ENCODE results near the gene DESI2. TPM values are rescaled to one million over a fixed set of nuclear protein-coding genes. Genes with fewer than 3 reads are reported as not detected.

DESI2 gene
- total and polyA plus RNA-seq, 2 of the 8 experiments (the other 6 are each of a cell fraction or from before 2014, with no cell fraction given): 54.0 to 110 TPM

GRCh38 chr1:244639561-244639960, 13.4 kb upstream of the DESI2 start:
- no peak overlapping the region for H3K18ac ChIP-seq (ENCODE audit: extremely low read depth, low read length)
- no peak overlapping the region for H3K56ac ChIP-seq (replicated peaks; ENCODE audit: insufficient read length, low read depth, low read length)
- no peak overlapping the region for H3K9ac ChIP-seq (replicated peaks in 1 of 4; ENCODE audit: extremely low read depth in 1 of 4, low read depth in 3 of 4, low read length in 3 of 4)
- no peak overlapping the region for H2AK5ac ChIP-seq (ENCODE audit: low read depth, low read length)
- CTCF ChIA-PET (ENCODE audit: partially characterized antibody): interaction anchor here (0.9 to 3.5 kb wide), 4 partner anchors 8 to 157 kb away, joined by 3 to 14 read pairs (median 5); no protein-coding TSS in a partner anchor
- H4K8ac ChIP-seq (ENCODE audit: extremely low read depth, insufficient read depth, low read length): no peak overlapping the region
- no peak for TF ChIP-seq ZNF274 (IDR thresholded peaks at IDR 0.05; ENCODE audit: borderline replicate concordance, extremely low read depth, low read length)
- no peak for TF ChIP-seq TEAD4 (IDR thresholded peaks at IDR 0.05; ENCODE audit: low read depth, low read length)
- no peak for TF ChIP-seq POU5F1 (IDR thresholded peaks at IDR 0.05; ENCODE audit: low read depth, low read length)
- no peak for TF ChIP-seq CEBPB (IDR thresholded peaks at IDR 0.05; ENCODE audit: low read depth, low read length)
- no peak for TF ChIP-seq EZH2 (IDR thresholded peaks at IDR 0.05; ENCODE audit: low read depth, low read length, severe bottlenecking)
- no peak for TF ChIP-seq GTF2F1 (IDR thresholded peaks at IDR 0.05; ENCODE audit: borderline replicate concordance, low read depth, low read length)
- TF ChIP-seq SAP30 (IDR thresholded peaks at IDR 0.05; ENCODE audit: insufficient read depth, insufficient replicate concordance, low read length): no peak
- TF ChIP-seq SP1 (IDR thresholded peaks at IDR 0.05; ENCODE audit: low read depth, low read length): no peak
- TF ChIP-seq BCL11A (IDR thresholded peaks at IDR 0.05; ENCODE audit: low read depth in 2 of 2, low read length in 2 of 2): no peak
- no peak for TF ChIP-seq TAF1 (IDR thresholded peaks at IDR 0.05; ENCODE audit: low read depth, low read length)
- TF ChIP-seq MAFK (IDR thresholded peaks at IDR 0.05; ENCODE audit: low read depth, low read length): no peak
- 0 out of 8 replicates have a peak, but pooled peaks cover 0 to 2% (median 0%) of the 10 kb centered on the region in 4 experiments for H3K36me3 ChIP-seq (ENCODE audit: control insufficient read depth in 2 of 4, insufficient read depth in 4 of 4, low read length in 3 of 4)
- no peak overlapping the region for H2AFZ ChIP-seq (ENCODE audit: low read length)
- H3K27me3 ChIP-seq (replicated peaks in 1 of 4; ENCODE audit: control insufficient read depth in 3 of 4, extremely low read depth in 1 of 4, insufficient read depth in 3 of 4, low read length in 3 of 4): no peaks in the 10 kb centered on the region
- no peak overlapping the region for H2BK120ac ChIP-seq (replicated peaks; ENCODE audit: low read depth, low read length)
- H4K5ac ChIP-seq (ENCODE audit: insufficient read length, low read depth, low read length): no peak overlapping the region
- peaks cover 0 to 3% of the 10 kb centered on the region in 2 experiments for H4K20me1 ChIP-seq (replicated peaks in 1 of 2; ENCODE audit: control insufficient read depth in 1 of 2, insufficient read depth in 2 of 2, low read length in 2 of 2)
- no peak overlapping the region for H2BK15ac ChIP-seq (ENCODE audit: low read length)
- no peak for FAIRE-seq
- peaks cover 4 to 9% of the 10 kb centered on the region in 2 experiments; a peak in 2 of 4 replicates for H3K9me3 ChIP-seq (ENCODE audit: insufficient read depth in 2 of 2, low read depth in 1 of 2, low read length in 1 of 2)
- POLR2A ChIA-PET (ENCODE audit: partially characterized antibody): interaction anchor here (0.6 kb wide), 1 partner anchor 8 kb away, joined by 3 read pairs; no protein-coding TSS in a partner anchor
- no peak overlapping the region for H3K23ac ChIP-seq (ENCODE audit: insufficient read length)
- no peak overlapping the region for H2BK20ac ChIP-seq (ENCODE audit: low read length)
- H3K4me1 ChIP-seq (replicated peaks in 1 of 4; ENCODE audit: control insufficient read depth in 3 of 4, insufficient read depth in 4 of 4, low read length in 3 of 4): peaks cover 3 to 6% (median 3%) of the 10 kb centered on the region in 4 experiments; a peak in 3 of 7 replicates
- no peaks in the 10 kb centered on the region for H3K23me2 ChIP-seq (ENCODE audit: low read depth, low read length)
- H2BK12ac ChIP-seq (ENCODE audit: low read depth, low read length): no peak overlapping the region
- no peak overlapping the region for H3K4me3 ChIP-seq (ENCODE audit: extremely low read depth in 1 of 4, insufficient read depth in 2 of 4, low read depth in 3 of 4, low read length in 4 of 4)
- H3K79me2 ChIP-seq (ENCODE audit: control insufficient read depth in 1 of 2, insufficient read depth in 2 of 2, low read length in 2 of 2): no peaks in the 10 kb centered on the region
- H3K27ac ChIP-seq (ENCODE audit: low read depth, low read length): no peak overlapping the region
- no peak overlapping the region for H3K4ac ChIP-seq (replicated peaks; ENCODE audit: insufficient read length, low read depth, low read length)
- no peaks in the 10 kb centered on the region for H3K79me1 ChIP-seq (ENCODE audit: low read depth, low read length)
- no peak overlapping the region for H3K4me2 ChIP-seq (ENCODE audit: insufficient read depth in 1 of 2, low read depth in 2 of 2, low read length in 2 of 2)
- no peak overlapping the region for H2BK5ac ChIP-seq (ENCODE audit: low read depth, low read length)
- H3K14ac ChIP-seq (ENCODE audit: insufficient read length): no peak overlapping the region
- H4K91ac ChIP-seq (replicated peaks; ENCODE audit: insufficient read length, low read length): no peak overlapping the region
- no peak for DNase-seq (ENCODE audit: low read depth in 1 of 2, low spot score in 2 of 2)

Measured in H1 (cell line).